ACC112 (cell line): ENCODE measurements around the gene MMEL1.

Experiments
- H2AFZ ChIP-seq: fragments of 200-600 bp; sonication (generic); one replicate; pipeline ENCODE4 v1.6.0; 2017; ENCODE audit warnings: antibody characterized with exemption, low read length; ENCODE audit not compliant: unreplicated experiment
- H3K27ac ChIP-seq: fragments of 200-600 bp; sonication (generic); 2 replicates; pipeline ENCODE4 v1.5.1; 2014; ENCODE audit warnings: low read depth, mild to moderate bottlenecking, antibody characterized with exemption, low read length, moderate library complexity
- H3K27me3 ChIP-seq: fragments of 200-600 bp; sonication (generic); 2 replicates; pipeline ENCODE4 v1.6.1; 2014; ENCODE audit warnings: mild to moderate bottlenecking, antibody characterized with exemption, low read length, moderate library complexity, mixed read lengths; ENCODE audit not compliant: insufficient read depth
- H3K36me3 ChIP-seq: fragments of 200-600 bp; sonication (generic); 2 replicates; pipeline ENCODE4 v1.6.1; 2016; ENCODE audit warnings: mild to moderate bottlenecking, antibody characterized with exemption, low read length, moderate library complexity, mixed read lengths; ENCODE audit not compliant: insufficient read depth
- H3K4me1 ChIP-seq: fragments of 200-600 bp; sonication (generic); one replicate; pipeline ENCODE4 v1.6.1; 2016; ENCODE audit warnings: low read length, mixed read lengths; ENCODE audit not compliant: insufficient read depth, unreplicated experiment, control insufficient read depth
- H3K4me3 ChIP-seq: fragments of 200-600 bp; sonication (generic); 2 replicates; pipeline ENCODE4 v1.5.1; 2014; ENCODE audit warnings: mild to moderate bottlenecking, low read depth, low read length
- H3K79me2 ChIP-seq: fragments of 200-600 bp; sonication (generic); one replicate; pipeline ENCODE4 v1.6.0; 2016; ENCODE audit warnings: low read length; ENCODE audit not compliant: control insufficient read depth, unreplicated experiment, insufficient read depth

The MMEL1 gene

DNA sequence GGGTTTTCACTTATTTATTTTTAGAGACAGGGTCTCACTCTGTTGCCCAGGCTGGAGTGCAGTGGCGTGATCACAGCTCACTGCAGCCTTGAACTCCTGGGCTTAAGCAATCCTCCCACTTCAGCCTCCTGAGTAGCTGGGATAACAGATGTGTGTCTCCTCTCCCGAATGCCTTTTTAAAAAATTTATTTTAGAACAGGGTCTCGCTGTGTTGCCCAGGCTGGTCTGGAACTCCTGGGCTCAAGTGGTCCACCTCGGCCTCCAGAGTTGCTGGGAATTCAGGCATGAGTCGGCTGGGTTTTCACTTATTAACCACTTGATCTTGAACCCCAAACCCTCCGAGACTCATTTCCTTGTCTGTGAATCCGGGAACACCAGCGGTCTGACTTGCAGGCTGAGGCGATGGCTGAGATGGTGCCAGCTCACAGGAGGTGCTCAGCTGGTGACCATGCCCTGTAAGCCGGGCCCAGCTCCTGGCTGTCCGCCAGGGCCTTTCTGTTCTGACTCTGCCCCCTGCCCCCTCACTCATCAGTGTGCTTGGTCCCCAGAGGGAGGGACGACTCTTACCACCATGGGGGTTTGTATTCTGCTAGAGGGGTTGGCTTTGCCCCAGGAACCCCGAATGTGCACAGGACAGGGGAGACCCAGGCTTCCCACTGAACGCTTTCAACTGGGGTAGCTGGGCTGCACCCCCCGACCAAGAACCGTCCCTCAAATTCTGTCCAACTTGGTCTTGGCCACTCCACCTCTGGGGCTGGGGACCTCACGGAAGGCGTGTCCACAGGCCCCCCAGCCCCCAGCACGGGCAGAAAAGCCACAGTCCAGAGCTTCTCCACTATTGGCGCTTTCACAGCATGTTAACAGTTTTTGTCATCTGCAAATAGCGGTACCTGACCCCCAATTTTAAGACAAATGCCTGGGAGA, 22.5 kb downstream of the MMEL1 start:
- Histone ChIP-seq H3K79me2 (no peaks in the 10 kb centered on the region), H2AFZ (no peak overlapping the region), H3K4me3 (peak overlapping the region; percentile 40; the same call in 1 of the 2 replicates), H3K27me3 (peaks cover 39% of the 10 kb centered on the region), H3K27ac (no peak overlapping the region), H3K4me1 (peaks cover 8% of the 10 kb centered on the region), H3K36me3 (no peaks in the 10 kb centered on the region)

DNA sequence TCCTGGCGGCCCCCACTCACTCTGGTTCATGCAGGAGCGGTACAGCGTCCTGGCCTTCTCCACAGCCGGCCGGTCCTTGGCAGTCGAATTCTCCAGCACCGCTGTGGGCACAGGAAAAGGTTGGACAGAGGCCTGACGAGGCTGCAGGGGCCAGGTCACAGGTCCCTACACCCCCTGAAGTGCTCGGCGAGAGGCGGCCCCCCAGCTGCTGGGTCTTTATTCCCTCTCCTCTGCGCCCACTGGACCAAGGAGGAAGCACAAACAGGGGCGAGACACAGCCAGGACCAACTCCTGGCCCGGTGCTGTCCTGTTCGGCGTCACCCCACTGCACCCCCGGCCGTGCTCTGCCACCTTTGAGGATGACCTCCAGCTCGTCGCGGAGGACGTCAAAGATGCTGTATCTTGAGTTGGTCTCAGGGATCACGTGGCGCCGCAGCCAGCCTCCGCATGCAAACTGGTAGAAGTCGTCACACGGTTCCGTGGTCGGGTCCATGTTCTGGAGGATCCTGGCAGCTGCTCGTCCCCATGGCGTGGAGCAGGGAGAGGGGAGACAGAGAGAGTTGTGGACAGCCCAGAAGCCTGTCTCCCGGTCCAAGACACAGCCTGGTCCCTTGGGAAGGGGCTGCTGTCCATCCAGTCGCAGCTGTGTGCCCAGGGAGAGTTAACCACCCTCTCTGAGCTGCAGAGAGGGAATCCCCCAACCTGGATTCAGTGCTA, 23.3 kb downstream of the MMEL1 start:
- Histone ChIP-seq H2AFZ (no peak overlapping the region), H3K27ac (no peak overlapping the region), H3K4me1 (peaks cover 8% of the 10 kb centered on the region), H3K36me3 (no peaks in the 10 kb centered on the region), H3K79me2 (no peaks in the 10 kb centered on the region), H3K27me3 (peaks cover 35% of the 10 kb centered on the region), H3K4me3 (no peak overlapping the region)

DNA sequence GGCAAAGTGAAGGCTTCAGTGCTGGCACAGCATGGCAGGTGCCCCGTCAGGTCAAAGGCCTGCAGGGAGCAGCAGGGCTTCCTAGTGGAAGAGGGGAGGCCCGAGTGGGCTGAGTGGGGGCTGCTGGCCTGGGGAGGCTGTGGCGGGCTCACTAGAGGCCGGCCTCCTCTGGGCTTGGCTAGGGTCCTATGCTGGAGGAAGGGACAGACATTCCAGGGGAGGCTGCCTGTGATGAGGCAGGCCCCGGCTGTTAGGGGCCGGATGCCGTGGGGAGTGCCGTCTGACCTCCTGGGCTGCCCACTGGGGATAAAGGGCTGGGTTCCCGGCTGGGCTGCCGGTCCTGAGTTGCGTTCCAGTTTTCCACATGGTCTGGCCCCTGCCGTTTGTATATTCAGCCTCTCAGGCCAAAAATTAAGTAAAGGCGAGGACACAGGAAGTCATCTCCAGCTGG, 25.1 kb downstream of the MMEL1 start:
- Histone ChIP-seq H3K36me3 (no peaks in the 10 kb centered on the region), H3K27me3 (peaks cover 35% of the 10 kb centered on the region), H3K4me1 (peaks cover 8% of the 10 kb centered on the region), H2AFZ (no peak overlapping the region), H3K79me2 (no peaks in the 10 kb centered on the region), H3K27ac (no peak overlapping the region), H3K4me3 (no peak overlapping the region)

DNA sequence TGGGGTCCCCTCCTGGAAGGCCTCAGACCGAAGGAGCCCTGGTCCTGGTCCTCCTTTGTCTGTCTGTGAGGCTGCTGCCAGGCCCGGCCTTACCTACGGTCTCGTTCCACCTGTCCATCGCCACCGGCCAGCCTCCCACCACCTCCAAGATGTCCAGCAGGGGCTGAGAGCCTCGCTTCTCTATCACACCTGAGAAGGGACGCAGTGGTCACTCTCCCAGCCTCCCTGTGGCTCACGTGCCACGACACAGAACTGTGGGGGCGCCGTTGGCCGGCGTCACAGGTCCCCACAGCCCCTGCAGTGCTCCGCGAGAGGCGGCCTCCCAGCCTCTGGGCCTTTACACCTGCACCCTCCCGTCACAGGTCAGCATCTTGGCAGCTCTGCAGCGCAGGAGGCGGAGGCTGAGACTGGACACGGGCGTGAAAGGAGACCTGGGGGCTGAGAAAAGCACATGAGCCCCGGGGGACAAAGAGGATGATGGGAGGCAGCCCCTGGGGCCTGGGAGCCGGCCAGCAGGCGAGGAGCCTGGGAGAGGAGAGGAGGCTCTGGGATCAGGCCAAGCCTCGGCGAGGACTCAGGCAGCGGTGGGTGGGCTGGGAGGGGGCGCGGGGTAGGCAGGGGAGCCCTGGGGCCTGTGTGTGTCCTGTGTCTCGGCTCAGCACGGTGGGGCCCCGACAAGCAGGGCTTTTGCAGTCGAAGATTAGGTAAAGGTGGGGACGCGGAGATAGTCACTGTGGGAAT, 25.8 kb downstream of the MMEL1 start:
- Histone ChIP-seq H3K36me3 (no peaks in the 10 kb centered on the region), H3K27ac (no peak overlapping the region), H2AFZ (no peak overlapping the region), H3K27me3 (peaks cover 31% of the 10 kb centered on the region), H3K4me1 (peaks cover 8% of the 10 kb centered on the region), H3K79me2 (no peaks in the 10 kb centered on the region), H3K4me3 (no peak overlapping the region)

DNA sequence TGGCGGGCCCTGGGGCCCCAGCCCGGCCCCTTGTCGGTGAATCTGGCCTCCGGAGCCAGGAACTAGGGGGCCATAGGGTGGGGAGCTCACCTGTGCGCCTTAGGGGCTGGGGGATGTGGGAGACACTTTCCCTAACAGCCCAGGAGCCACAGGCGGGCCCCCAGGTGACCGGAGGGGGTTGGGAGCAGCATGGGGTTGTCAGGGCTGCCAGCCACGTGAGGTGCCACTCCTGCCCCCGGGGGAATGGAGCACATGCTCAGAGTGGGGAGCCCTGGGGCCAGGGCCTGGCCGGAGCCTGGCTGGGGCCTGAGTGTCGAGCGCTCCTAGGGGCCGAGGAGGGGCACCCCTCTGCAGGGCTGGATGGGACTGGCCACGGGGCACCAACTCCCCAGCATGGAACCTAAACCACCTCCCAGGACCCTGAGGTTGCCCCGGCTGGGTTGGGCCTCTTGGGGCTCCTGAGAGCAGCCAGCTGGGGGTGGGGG, 26.4 kb downstream of the MMEL1 start:
- Histone ChIP-seq H3K4me3 (no peak overlapping the region), H3K79me2 (no peaks in the 10 kb centered on the region), H3K36me3 (no peaks in the 10 kb centered on the region), H3K27me3 (peaks cover 37% of the 10 kb centered on the region), H2AFZ (no peak overlapping the region), H3K27ac (no peak overlapping the region), H3K4me1 (peaks cover 8% of the 10 kb centered on the region)

DNA sequence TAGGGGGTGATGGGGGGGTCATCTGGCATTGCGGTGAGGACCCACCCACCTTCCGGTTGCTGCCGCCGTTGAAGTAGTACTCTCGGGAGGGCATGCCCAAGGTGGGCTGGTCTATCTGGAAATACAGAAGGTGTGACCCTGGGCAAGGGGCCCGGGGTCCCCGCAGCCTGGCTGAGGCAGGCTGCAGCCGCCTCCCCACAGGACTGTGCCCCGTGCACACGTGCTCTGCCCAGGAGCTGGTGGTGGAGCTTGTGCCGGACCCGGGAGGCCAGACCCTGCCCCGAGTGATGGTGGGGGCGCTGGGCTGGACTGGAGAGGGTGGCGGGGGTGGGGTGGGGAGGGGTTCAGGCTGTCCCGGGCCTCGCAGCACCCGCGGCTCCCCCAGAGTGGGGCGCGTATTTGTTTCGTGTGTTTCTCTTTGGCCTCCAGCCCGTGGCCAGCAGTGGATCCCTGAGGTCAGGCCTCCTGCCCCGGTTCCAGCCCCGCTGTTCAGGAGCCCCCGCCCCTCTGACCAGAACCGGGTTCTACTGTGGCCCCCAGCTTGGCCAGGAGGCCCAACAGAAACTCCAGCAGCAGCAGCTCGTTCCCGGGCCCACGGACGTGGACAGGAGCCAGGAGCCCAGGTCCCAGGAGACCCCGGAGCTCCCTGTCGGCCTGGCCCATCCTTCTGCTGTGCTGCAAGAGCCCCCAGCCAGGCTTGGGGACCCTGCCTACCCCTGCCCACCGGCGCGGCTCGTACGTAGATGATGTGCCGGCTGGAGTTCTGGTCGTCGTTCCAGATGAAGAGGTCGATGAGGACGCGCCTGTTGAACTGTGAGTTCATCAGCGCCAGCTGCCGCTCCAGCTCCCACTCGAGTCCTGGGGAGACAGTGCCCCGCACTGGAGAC, 27.1 kb downstream of the MMEL1 start:
- Histone ChIP-seq H3K27me3 (peaks cover 44% of the 10 kb centered on the region), H3K4me1 (peaks cover 5% of the 10 kb centered on the region), H3K27ac (no peak overlapping the region)

DNA sequence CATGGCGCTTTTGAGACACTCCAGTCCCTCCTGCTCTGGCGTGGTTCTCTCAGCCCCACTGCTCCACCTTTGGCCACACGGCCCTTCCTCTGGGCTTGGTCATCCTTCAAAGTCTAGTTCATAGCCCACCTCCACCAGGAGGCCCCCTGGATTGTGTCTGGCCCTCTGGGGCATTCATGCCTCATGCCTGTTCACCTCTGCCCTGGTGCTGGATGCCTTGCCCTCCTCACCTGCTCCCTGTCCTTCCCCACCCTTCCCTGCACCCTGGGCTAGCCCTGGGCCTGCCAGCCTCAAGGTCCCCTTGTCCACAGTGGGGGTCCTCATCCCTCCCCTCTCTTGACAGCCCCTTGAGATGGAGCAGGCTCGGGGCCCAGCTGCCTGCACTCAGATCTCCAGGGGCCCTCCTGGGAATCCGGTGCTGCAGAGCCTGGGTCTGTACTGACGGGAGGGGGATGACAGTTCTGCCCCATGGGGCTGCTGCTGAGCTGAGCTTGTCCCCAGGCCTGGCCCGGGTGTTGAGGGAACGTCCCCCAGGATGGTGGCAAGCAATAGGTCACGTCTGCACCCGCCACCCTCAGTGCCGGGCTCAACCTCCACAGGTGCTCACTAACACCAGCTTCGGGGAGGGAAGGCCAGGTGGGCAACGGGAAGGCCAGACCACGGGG, 27.8 kb downstream of the MMEL1 start:
- Histone ChIP-seq H3K4me1 (no peaks in the 10 kb centered on the region), H3K79me2 (no peaks in the 10 kb centered on the region), H3K27me3 (peaks cover 39% of the 10 kb centered on the region; the same call in 1 of the 2 replicates), H3K36me3 (no peaks in the 10 kb centered on the region), H3K27ac (no peak overlapping the region), H3K4me3 (no peak overlapping the region), H2AFZ (no peak overlapping the region)

More for the DNA sequence above, 27.1 kb downstream of the MMEL1 start:
- Histone ChIP-seq H3K36me3 (no peaks in the 10 kb centered on the region), H3K4me3 (no peak overlapping the region), H3K79me2 (no peaks in the 10 kb centered on the region), H2AFZ (no peak overlapping the region)

DNA sequence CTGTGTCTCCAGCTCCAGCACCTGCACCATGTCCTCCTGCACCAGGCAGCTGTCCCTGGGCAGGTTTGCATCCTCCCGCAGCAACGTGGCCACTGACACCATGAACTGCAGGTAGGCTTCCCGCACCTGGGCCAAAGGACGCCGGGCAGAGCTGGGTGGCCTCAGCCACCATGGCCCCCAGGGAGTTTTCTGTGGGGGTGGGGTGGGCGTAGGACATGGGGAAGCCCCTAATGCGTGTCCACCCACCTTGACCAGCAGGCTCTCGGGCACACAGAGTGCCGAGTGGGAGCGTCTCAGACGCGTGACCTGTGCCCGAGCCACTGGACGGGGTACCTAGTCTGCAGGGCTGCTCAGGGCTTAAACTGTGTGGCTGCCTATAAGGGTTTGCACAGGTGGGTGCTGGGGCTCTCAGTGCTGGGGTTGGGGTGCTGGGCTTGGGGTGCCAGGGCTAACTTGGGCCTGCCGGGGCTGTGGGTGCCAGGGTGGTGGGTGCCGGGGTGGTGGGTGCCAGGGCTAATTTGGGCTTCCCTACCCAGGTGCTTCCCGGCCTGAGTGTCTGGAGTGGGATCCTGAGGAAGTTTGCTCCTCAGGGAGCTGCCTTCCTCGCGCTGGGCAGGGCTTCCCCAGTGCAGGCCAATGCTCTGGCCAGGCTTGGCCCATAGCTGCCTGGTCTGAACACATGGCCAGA, 28.5 kb downstream of the MMEL1 start:
- H3K36me3 ChIP-seq: no peaks in the 10 kb centered on the region

DNA sequence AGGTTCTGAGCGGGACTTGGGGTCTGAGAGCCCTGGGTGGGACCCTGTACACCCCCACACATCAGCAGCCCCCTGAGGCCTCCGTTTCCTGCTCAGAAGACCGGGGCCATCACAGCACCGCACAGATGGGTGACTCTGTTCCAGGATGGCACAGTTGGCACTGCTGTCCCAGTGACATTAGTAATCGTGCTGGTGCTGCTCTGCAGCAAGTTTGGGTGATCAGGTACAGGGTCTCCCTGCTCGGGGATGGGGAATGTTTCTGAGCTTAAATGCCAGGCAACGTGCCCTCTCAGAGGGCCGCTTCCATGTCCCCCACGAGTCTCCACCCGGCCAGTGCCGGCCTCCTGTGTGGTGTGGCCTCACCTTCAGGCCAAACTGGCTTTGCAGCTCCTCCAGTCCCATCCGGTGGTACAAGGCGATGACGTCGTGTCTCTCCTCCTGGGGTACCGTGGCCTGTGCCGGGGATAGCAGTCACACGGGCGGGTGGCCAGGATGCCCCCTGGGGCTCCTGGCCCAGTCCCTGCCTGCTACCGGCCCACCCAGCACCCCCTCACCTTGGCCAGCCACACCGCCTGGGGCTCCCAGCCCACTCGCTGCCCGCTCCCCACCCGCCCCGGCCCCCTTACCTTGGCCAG, 29.2 kb downstream of the MMEL1 start:
- Histone ChIP-seq H3K79me2 (no peaks in the 10 kb centered on the region), H2AFZ (no peak overlapping the region), H3K36me3 (no peaks in the 10 kb centered on the region), H3K27me3 (peaks cover 31% of the 10 kb centered on the region; the same call in 1 of the 2 replicates), H3K4me1 (no peaks in the 10 kb centered on the region), H3K27ac (no peak overlapping the region), H3K4me3 (no peak overlapping the region)

More for the DNA sequence above, 28.5 kb downstream of the MMEL1 start:
- no peaks in the 10 kb centered on the region for H3K4me1 ChIP-seq
- H3K4me3 ChIP-seq: no peak overlapping the region
- no peaks in the 10 kb centered on the region for H3K79me2 ChIP-seq
- H2AFZ ChIP-seq: no peak overlapping the region
- peaks cover 33% of the 10 kb centered on the region; the same call in 1 of the 2 replicates for H3K27me3 ChIP-seq
- no peak overlapping the region for H3K27ac ChIP-seq
